GM19240 (cell line): ENCODE measurements around the gene CERT1.

Experiments
- DNase-seq: peaks from one replicate; pipeline ENCODE4 v3.0.0; 2011; ENCODE audit warnings: low spot score; ENCODE audit not compliant: insufficient read length

Gene CERT1

GRCh38 chr5:75473463-75473862 is 38.0 kb downstream of the CERT1 start:
- no peak for DNase-seq

- DNase-seq = no peak
These were observed 38.5 kb downstream of the CERT1 start for GRCh38 chr5:75472973-75473372.

- DNase-seq = no peak
These were observed 40.2 kb downstream of the CERT1 start for GRCh38 chr5:75471193-75471592.

- no peak for DNase-seq
These were observed 42.4 kb downstream of the CERT1 start for GRCh38 chr5:75469017-75469416.

- no peak for DNase-seq
These were observed 42.8 kb downstream of the CERT1 start for GRCh38 chr5:75468593-75468992.

GRCh38 chr5:75466006-75466716 is 45.3 kb downstream of the CERT1 start:
- no peak for DNase-seq

- no peak for DNase-seq
These were observed 45.9 kb downstream of the CERT1 start for GRCh38 chr5:75465480-75465879.

- no peak for DNase-seq
These were observed 47.7 kb downstream of the CERT1 start for GRCh38 chr5:75463726-75464125.

- DNase-seq = no peak
These were observed 49.8 kb downstream of the CERT1 start for GRCh38 chr5:75461679-75462078.

- no peak for DNase-seq
These were observed 50.4 kb downstream of the CERT1 start for GRCh38 chr5:75460942-75461610.

- DNase-seq = no peak
These were observed 50.9 kb downstream of the CERT1 start for GRCh38 chr5:75460532-75460931.

- DNase-seq = no peak
These were observed 53.7 kb downstream of the CERT1 start for GRCh38 chr5:75457691-75458090.

- DNase-seq = no peak
These were observed 54.3 kb downstream of the CERT1 start for GRCh38 chr5:75457161-75457560.

GRCh38 chr5:75450069-75450468 is 61.4 kb downstream of the CERT1 start:
- no peak for DNase-seq

GRCh38 chr5:75446068-75446467 is 65.4 kb downstream of the CERT1 start:
- DNase-seq = no peak

- no peak for DNase-seq
These were observed 69.9 kb downstream of the CERT1 start for GRCh38 chr5:75441560-75441959.

- no peak for DNase-seq
These were observed 72.2 kb downstream of the CERT1 start for GRCh38 chr5:75439276-75439675.

- DNase-seq = no peak
These were observed 72.7 kb downstream of the CERT1 start for GRCh38 chr5:75438722-75439121.

GRCh38 chr5:75435096-75435495 is 76.3 kb downstream of the CERT1 start:
- DNase-seq = no peak

- no peak for DNase-seq
These were observed 77.5 kb downstream of the CERT1 start for GRCh38 chr5:75433814-75434506.

GRCh38 chr5:75414241-75414640 is 97.2 kb downstream of the CERT1 start:
- DNase-seq = no peak
